Measurements from ENCODE around the gene GBP6. TPM values are rescaled to one million over a fixed set of nuclear protein-coding genes. Genes with fewer than 3 reads are reported as not detected.

GBP6 gene
- total RNA-seq, 4 donors from 2014 or later: 0.55 to 1.5 (median 0.74) TPM

DNA sequence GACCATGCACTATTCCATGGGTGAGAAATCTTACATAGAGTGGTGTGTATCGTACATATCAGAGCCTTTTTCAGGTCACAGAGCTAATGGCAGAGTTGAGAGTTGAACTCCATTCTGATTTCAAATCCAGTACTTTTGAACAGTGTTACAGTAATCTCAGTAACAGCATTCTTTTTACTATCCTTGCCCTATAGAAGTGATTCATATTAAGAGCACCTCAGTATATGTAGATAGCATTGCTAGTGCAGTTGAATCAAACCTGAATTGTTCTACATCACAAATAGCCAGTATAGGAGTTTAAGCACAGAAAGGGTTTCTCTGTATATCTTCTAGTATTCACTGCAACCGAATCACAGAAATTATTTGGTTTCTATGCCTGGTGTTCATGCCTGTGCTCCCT, 11.4 kb upstream of the GBP6 start:
- TF ChIP-seq, protein P1, sequence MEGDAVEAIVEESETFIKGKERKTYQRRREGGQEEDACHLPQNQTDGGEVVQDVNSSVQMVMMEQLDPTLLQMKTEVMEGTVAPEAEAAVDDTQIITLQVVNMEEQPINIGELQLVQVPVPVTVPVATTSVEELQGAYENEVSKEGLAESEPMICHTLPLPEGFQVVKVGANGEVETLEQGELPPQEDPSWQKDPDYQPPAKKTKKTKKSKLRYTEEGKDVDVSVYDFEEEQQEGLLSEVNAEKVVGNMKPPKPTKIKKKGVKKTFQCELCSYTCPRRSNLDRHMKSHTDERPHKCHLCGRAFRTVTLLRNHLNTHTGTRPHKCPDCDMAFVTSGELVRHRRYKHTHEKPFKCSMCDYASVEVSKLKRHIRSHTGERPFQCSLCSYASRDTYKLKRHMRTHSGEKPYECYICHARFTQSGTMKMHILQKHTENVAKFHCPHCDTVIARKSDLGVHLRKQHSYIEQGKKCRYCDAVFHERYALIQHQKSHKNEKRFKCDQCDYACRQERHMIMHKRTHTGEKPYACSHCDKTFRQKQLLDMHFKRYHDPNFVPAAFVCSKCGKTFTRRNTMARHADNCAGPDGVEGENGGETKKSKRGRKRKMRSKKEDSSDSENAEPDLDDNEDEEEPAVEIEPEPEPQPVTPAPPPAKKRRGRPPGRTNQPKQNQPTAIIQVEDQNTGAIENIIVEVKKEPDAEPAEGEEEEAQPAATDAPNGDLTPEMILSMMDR (IDR thresholded peaks at IDR 0.05): no peak
- no peak for TF ChIP-seq POLR2A (IDR thresholded peaks at IDR 0.05)
- no peak overlapping the region for H3K4me3 ChIP-seq (ENCODE audit: low read depth, poor library complexity, severe bottlenecking)
- no peak for DNase-seq (ENCODE audit: low spot score in 2 of 2)
- intact Hi-C loops (cut with DNase I; ENCODE audit: low total_unique reads): loop anchor here (10.0 kb wide), 1 partner anchor 348 kb away; no protein-coding TSS in a partner anchor
- 88 to 91% methylated on average over 2 of the region's 2 CpGs for WGBS, 2 donors

DNA sequence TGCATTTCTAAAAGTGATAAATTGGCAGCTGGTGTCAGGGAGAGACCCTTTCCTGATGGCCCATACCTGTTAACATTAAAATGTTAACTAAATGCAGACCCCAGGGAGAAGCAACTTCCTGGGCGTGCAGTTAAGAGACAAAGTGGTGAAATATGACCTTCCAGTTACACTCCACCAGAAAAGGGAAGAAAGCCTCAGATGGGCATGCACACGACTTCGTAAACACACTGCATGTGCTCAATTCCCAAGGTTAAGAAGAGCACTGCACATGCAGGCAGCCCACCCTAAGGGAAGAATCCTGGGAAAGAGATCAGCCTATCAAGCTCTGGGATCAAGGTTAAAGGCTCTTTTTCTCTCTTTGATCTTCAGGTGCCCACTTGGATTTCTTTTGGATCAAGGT, 9.7 kb upstream of the GBP6 start:
- no peak overlapping the region for H3K4me3 ChIP-seq (ENCODE audit: low read depth, poor library complexity, severe bottlenecking)
- intact Hi-C loops (cut with DNase I; ENCODE audit: low total_unique reads): loop anchor here (10.0 kb wide), 1 partner anchor 349 kb away; no protein-coding TSS in a partner anchor
- 68 to 76% methylated on average over 3 of the region's 3 CpGs for WGBS, 2 donors
- TF ChIP-seq, protein P1 (IDR thresholded peaks at IDR 0.05): no peak
- TF ChIP-seq POLR2A (IDR thresholded peaks at IDR 0.05): no peak
- no peak for DNase-seq (ENCODE audit: low spot score in 2 of 2)

DNA sequence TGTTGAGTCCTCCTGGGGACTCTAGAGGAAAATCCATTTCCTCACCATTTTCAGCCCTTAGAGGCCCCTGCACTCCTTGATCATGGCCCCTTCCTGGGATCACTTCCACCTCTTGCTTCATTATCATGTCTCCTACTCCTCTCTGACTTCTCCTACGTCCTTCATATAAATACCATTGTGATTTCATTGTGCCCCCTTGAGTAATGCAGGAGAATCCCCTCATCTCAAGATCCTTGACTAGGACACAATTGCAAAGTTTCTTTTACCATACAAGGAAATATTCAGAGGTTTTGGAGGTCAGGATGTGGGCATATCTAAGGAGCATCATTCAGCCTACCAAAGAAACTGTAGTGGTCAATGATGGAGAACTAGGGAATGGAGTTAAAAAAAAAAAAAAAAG, 8.8 kb upstream of the GBP6 start:
- intact Hi-C loops (cut with DNase I; ENCODE audit: low total_unique reads): loop anchor here (10.0 kb wide), 1 partner anchor 350 kb away; no protein-coding TSS in a partner anchor
- no peak for TF ChIP-seq POLR2A (IDR thresholded peaks at IDR 0.05)
- TF ChIP-seq, protein P1 (IDR thresholded peaks at IDR 0.05): no peak
- H3K4me3 ChIP-seq (ENCODE audit: low read depth, poor library complexity, severe bottlenecking): no peak overlapping the region
- no peak for DNase-seq (ENCODE audit: low spot score in 2 of 2)
- 83 to 95% methylated on average over 1 of the region's 1 CpG for WGBS, 2 donors

DNA sequence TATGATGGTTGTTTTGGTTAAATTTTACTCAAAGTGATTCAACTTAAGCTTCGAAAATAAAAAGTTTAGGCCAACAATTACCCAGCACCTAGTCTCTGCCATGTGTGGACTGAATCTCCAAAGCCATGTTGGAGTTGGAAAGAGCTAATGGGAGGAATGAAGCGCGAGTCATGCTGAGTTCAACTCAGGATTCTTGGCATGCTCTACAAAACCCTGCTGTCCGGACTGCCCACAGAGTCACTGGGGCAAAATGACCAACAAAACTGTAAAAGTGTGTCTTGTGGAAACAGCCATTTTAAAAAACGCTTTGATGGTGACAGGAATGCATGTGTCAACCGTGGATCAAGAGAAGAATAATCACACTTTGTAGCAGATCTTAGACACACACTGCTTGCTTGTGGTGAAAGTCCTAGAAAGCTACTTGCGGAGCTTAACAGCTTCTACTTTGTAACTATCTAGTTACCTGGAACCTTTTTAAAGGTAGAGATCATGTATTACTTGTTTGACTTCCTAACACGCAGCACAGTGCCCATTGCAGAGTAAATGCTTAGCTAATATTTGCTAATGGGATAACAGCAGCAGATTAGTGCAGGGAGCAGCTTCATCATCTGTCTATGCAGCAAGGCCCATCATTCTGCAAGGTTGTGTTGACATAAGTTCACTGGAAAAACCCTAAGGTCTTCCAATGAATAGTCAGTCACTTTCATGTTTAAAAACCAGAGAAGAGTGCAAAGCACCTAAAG, 7.0 kb upstream of the GBP6 start:
- intact Hi-C loops (cut with DNase I; ENCODE audit: low total_unique reads): loop anchor here (10.0 kb wide), 1 partner anchor 352 kb away; no protein-coding TSS in a partner anchor
- no peak for DNase-seq (ENCODE audit: low spot score in 2 of 2)
- WGBS, 2 donors: 81 to 84% methylated on average over 8 of the region's 8 CpGs
- H3K4me3 ChIP-seq (ENCODE audit: low read depth, poor library complexity, severe bottlenecking): no peak overlapping the region
- no peak for TF ChIP-seq POLR2A (IDR thresholded peaks at IDR 0.05)
- TF ChIP-seq, protein P1 (IDR thresholded peaks at IDR 0.05): no peak

DNA sequence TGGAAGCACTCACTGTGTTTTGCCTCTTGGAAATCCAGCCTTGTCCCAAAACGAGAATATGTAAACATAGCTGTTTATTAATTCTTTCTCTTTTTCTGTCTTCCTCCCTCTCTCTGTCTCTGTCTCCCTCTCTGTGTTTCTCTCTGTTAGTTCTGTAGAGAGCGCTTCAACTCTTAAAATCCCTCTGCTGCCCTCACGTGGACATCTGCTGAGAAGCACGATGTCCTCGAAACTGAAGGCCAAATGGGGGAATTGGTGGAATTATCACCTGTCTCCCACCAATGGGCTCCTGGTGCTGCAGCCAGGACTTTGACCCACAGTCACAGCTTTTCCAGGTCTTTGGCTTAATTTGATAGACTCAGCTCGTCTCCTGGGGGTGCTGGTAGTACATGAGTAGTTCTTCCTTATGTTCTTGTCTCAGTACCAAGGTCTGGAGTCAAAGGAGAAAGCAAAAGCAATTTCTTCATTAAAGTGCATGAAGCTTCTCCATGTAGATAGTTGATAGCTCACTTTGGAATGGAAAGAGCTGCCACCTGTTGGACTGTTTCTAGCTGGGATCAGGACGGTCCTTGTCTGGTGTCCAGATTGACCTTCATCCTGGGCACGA, 5.5 kb upstream of the GBP6 start:
- 22% methylated on average over 8 of the region's 8 CpGs for WGBS, 2 donors
- DNase-seq (ENCODE audit: low spot score in 2 of 2): peak; percentile 71 to 93
- H3K4me3 ChIP-seq (ENCODE audit: low read depth, poor library complexity, severe bottlenecking): no peak overlapping the region
- intact Hi-C loops (cut with DNase I; ENCODE audit: low total_unique reads): loop anchor here (10.0 kb wide), 1 partner anchor 354 kb away; no protein-coding TSS in a partner anchor
- TF ChIP-seq, protein P1 (IDR thresholded peaks at IDR 0.05): peak in 1 of 3 donors; percentile 30
- no peak for TF ChIP-seq POLR2A (IDR thresholded peaks at IDR 0.05)

Data from lower leg skin (tissue), 4 donors.